ENCODE measurements around the gene HIPK2. TPM values are rescaled to one million over a fixed set of nuclear protein-coding genes. Genes with fewer than 3 reads are reported as not detected.

Gene HIPK2
- total RNA-seq, 2 experiments from 2014 or later, result 6.2 to 7.9 TPM

GRCh38 chr7:139728203-139728602 lies 49.6 kb downstream of the HIPK2 start:
- no peaks in the 10 kb centered on the region for H3K79me2 ChIP-seq (ENCODE audit: insufficient read depth, low read depth, low read length)
- H3K36me3 ChIP-seq (ENCODE audit: insufficient read depth, low read length), result no peaks in the 10 kb centered on the region
- no TSS peak for BruUV-seq (replicated peaks)
- intact Hi-C loops (cut with micrococcal nuclease; ENCODE audit: unreplicated experiment), result no loop called here
- H2AFZ ChIP-seq (ENCODE audit: low read length), result no peak overlapping the region
- DNase-seq (ENCODE audit: low spot score), result no peak
- ChIA-PET POLR2A (no interaction called here), CTCF (ENCODE audit: unreplicated experiment) (no interaction called here)
- TF ChIP-seq EZH2phosphoT487 (IDR thresholded peaks at IDR 0.05; ENCODE audit: borderline replicate concordance, low read depth, low read length) (no peak), CTCF (conservative IDR thresholded peaks at IDR 0.05; ENCODE audit: low read length) (no peak)
- no peaks in the 10 kb centered on the region for H4K20me1 ChIP-seq (ENCODE audit: insufficient read depth, low read length)
- H3K27ac ChIP-seq (ENCODE audit: low read depth, low read length, poor library complexity, severe bottlenecking), result no peak overlapping the region
- no peak overlapping the region for H3K4me3 ChIP-seq (ENCODE audit: low read depth, low read length, poor library complexity, severe bottlenecking)
- H3K9me3 ChIP-seq (ENCODE audit: low read length), result no peaks in the 10 kb centered on the region
- H3K9me2 ChIP-seq (ENCODE audit: insufficient read depth, low read length), result no peaks in the 10 kb centered on the region
- no peak overlapping the region for H3K4me2 ChIP-seq (ENCODE audit: low read length)
- peaks cover 25% of the 10 kb centered on the region for H3K4me1 ChIP-seq (ENCODE audit: insufficient read depth, low read length, poor library complexity, severe bottlenecking)

GRCh38 chr7:139727151-139727705 lies 50.6 kb downstream of the HIPK2 start:
- no peaks in the 10 kb centered on the region for H3K79me2 ChIP-seq (ENCODE audit: insufficient read depth, low read depth, low read length)
- no peak overlapping the region for H2AFZ ChIP-seq (ENCODE audit: low read length)
- peaks cover 23% of the 10 kb centered on the region for H3K4me1 ChIP-seq (ENCODE audit: insufficient read depth, low read length, poor library complexity, severe bottlenecking)
- H4K20me1 ChIP-seq (ENCODE audit: insufficient read depth, low read length), result no peaks in the 10 kb centered on the region
- CTCF ChIA-PET (ENCODE audit: unreplicated experiment), result no interaction called here
- no peak overlapping the region for H3K4me2 ChIP-seq (ENCODE audit: low read length)
- no peaks in the 10 kb centered on the region for H3K36me3 ChIP-seq (ENCODE audit: insufficient read depth, low read length)
- DNase-seq (ENCODE audit: low spot score), result no peak
- intact Hi-C loops (cut with micrococcal nuclease; ENCODE audit: unreplicated experiment), result no loop called here
- POLR2A ChIA-PET, result interaction anchor here (0.7 kb wide), 2 partner anchors 20 to 46 kb away, joined by 3 to 4 read pairs; no protein-coding TSS in a partner anchor
- BruUV-seq (replicated peaks), result no TSS peak
- no peak overlapping the region for H3K4me3 ChIP-seq (ENCODE audit: low read depth, low read length, poor library complexity, severe bottlenecking)
- no peaks in the 10 kb centered on the region for H3K9me3 ChIP-seq (ENCODE audit: low read length)
- no peak overlapping the region for H3K27ac ChIP-seq (ENCODE audit: low read depth, low read length, poor library complexity, severe bottlenecking)
- H3K9me2 ChIP-seq (ENCODE audit: insufficient read depth, low read length), result no peaks in the 10 kb centered on the region
- TF ChIP-seq CTCF (conservative IDR thresholded peaks at IDR 0.05; ENCODE audit: low read length) (no peak), EZH2phosphoT487 (IDR thresholded peaks at IDR 0.05; ENCODE audit: borderline replicate concordance, low read depth, low read length) (no peak)

GRCh38 chr7:139726485-139726869 lies 51.3 kb downstream of the HIPK2 start:
- CTCF ChIA-PET (ENCODE audit: unreplicated experiment), result no interaction called here
- BruUV-seq (replicated peaks), result no TSS peak

More at GRCh38 chr7:139726485-139726869, 51.3 kb downstream of the HIPK2 start:
- peaks cover 16% of the 10 kb centered on the region for H3K4me1 ChIP-seq (ENCODE audit: insufficient read depth, low read length, poor library complexity, severe bottlenecking)
- H3K4me3 ChIP-seq (ENCODE audit: low read depth, low read length, poor library complexity, severe bottlenecking), result no peak overlapping the region
- DNase-seq (ENCODE audit: low spot score), result no peak
- no peak for TF ChIP-seq EZH2phosphoT487 (IDR thresholded peaks at IDR 0.05; ENCODE audit: borderline replicate concordance, low read depth, low read length)
- no peak for TF ChIP-seq CTCF (conservative IDR thresholded peaks at IDR 0.05; ENCODE audit: low read length)
- H3K9me3 ChIP-seq (ENCODE audit: low read length), result no peaks in the 10 kb centered on the region
- no peaks in the 10 kb centered on the region for H3K36me3 ChIP-seq (ENCODE audit: insufficient read depth, low read length)
- no peaks in the 10 kb centered on the region for H3K79me2 ChIP-seq (ENCODE audit: insufficient read depth, low read depth, low read length)
- H3K27ac ChIP-seq (ENCODE audit: low read depth, low read length, poor library complexity, severe bottlenecking), result no peak overlapping the region
- no peak overlapping the region for H2AFZ ChIP-seq (ENCODE audit: low read length)
- no peaks in the 10 kb centered on the region for H4K20me1 ChIP-seq (ENCODE audit: insufficient read depth, low read length)
- POLR2A ChIA-PET, result no interaction called here
- intact Hi-C loops (cut with micrococcal nuclease; ENCODE audit: unreplicated experiment), result no loop called here
- H3K4me2 ChIP-seq (ENCODE audit: low read length), result no peak overlapping the region
- H3K9me2 ChIP-seq (ENCODE audit: insufficient read depth, low read length), result no peaks in the 10 kb centered on the region
